Body of pancreas (tissue), 4 donors: Measurements from ENCODE around the gene KCNA10.

Experiments
- POLR2A ChIP-seq, 3 donors: fragments of 450-650 bp; IDR thresholded peaks; one replicate each; pipeline ENCODE4 v1.6.1; 2016; ENCODE audit warnings: antibody characterized with exemption in 3 of 3, mild to moderate bottlenecking in 2 of 3
- TF ChIP-seq, protein P1 (sequence below), 7 experiments: fragments of 450-650 bp in 4 of 7; fragments of 200-600 bp in 3 of 7; sonication (generic) in 3 of 7; IDR thresholded peaks; one replicate each; pipeline ENCODE4 v1.5.1; 2016 to 2019; ENCODE audit warnings: antibody characterized with exemption in 7 of 7

DNA sequence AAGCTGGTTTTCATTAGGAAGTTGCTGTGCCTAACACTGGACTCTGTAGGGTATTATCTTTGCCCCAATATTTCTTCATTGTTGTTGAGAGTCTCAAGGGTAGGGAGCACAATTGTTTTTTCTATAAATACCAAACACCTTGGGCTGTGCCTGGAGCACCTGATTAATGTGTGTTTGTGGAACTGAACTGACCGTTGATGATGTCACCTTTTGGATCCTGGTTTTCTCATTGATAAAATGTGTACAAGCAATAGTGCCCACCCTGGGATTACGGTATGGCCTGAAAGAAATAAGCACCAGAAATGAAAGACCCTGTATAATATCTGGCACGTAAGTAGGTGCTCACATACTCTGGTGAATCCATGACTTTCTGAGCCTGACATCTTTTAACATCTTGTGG, 47.9 kb upstream of the KCNA10 start:
- TF ChIP-seq, protein P1, sequence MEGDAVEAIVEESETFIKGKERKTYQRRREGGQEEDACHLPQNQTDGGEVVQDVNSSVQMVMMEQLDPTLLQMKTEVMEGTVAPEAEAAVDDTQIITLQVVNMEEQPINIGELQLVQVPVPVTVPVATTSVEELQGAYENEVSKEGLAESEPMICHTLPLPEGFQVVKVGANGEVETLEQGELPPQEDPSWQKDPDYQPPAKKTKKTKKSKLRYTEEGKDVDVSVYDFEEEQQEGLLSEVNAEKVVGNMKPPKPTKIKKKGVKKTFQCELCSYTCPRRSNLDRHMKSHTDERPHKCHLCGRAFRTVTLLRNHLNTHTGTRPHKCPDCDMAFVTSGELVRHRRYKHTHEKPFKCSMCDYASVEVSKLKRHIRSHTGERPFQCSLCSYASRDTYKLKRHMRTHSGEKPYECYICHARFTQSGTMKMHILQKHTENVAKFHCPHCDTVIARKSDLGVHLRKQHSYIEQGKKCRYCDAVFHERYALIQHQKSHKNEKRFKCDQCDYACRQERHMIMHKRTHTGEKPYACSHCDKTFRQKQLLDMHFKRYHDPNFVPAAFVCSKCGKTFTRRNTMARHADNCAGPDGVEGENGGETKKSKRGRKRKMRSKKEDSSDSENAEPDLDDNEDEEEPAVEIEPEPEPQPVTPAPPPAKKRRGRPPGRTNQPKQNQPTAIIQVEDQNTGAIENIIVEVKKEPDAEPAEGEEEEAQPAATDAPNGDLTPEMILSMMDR (IDR thresholded peaks at IDR 0.05): no peak
- TF ChIP-seq POLR2A (IDR thresholded peaks at IDR 0.05): no peak
